NT2/D1 (cell line): ENCODE measurements around the gene ABCE1.

Experiments
- DNase-seq: peaks from one replicate; pipeline ENCODE4 v3.0.0-alpha.2; 2011; ENCODE audit warnings: low read depth, low spot score
- H3K27me3 ChIP-seq: 2 replicates; pipeline ENCODE4 v1.6.0; 2011; ENCODE audit warnings: mild to moderate bottlenecking; ENCODE audit not compliant: insufficient read length, insufficient read depth
- H3K36me3 ChIP-seq: 2 replicates; pipeline ENCODE4 v1.6.1; 2011; ENCODE audit warnings: mild to moderate bottlenecking, low read length, mixed read lengths; ENCODE audit not compliant: insufficient read depth, insufficient read length
- H3K4me1 ChIP-seq: 2 replicates; pipeline ENCODE4 v1.5.1; 2011; ENCODE audit not compliant: insufficient read depth, insufficient read length
- H3K4me3 ChIP-seq: 2 replicates; pipeline ENCODE4 v1.5.1; 2011; ENCODE audit warnings: low read depth; ENCODE audit not compliant: insufficient read length
- H3K9ac ChIP-seq: 2 replicates; pipeline ENCODE4 v1.6.0; 2011; ENCODE audit warnings: low read depth; ENCODE audit not compliant: insufficient read length
- H3K9me3 ChIP-seq: 2 replicates; pipeline ENCODE4 v1.5.1; 2011; ENCODE audit warnings: mild to moderate bottlenecking, low read length; ENCODE audit not compliant: insufficient read depth
- SUZ12 ChIP-seq: IDR thresholded peaks from 2 replicates; pipeline ENCODE4 v1.6.1; 2011; ENCODE audit not compliant: insufficient read length, insufficient read depth; ENCODE audit errors: extremely low read depth
- YY1 ChIP-seq: IDR thresholded peaks from 2 replicates; pipeline ENCODE4 v1.6.1; 2011; ENCODE audit not compliant: insufficient read length, insufficient read depth
- ZNF274 ChIP-seq: IDR thresholded peaks from 2 replicates; pipeline ENCODE4 v1.6.1; 2011; ENCODE audit warnings: mild to moderate bottlenecking, low read depth, low read length

Gene ABCE1

GRCh38 chr4:145156986-145157385, 58.9 kb downstream of the ABCE1 start:
- DNase-seq, result no peak
- Histone ChIP-seq H3K9ac (no peak overlapping the region), H3K4me1 (no peaks in the 10 kb centered on the region), H3K9me3 (no peaks in the 10 kb centered on the region), H3K36me3 (peaks cover 38% of the 10 kb centered on the region), H3K27me3 (no peaks in the 10 kb centered on the region), H3K4me3 (no peak overlapping the region)
- no peak for TF ChIP-seq SUZ12
- no peak for TF ChIP-seq ZNF274
- TF ChIP-seq YY1, result no peak

- Histone ChIP-seq H3K9ac (no peak overlapping the region), H3K27me3 (no peaks in the 10 kb centered on the region), H3K4me3 (no peak overlapping the region), H3K4me1 (no peaks in the 10 kb centered on the region), H3K36me3 (peaks cover 35% of the 10 kb centered on the region), H3K9me3 (no peaks in the 10 kb centered on the region)
- DNase-seq, result no peak
- TF ChIP-seq YY1, result no peak
- no peak for TF ChIP-seq ZNF274
- TF ChIP-seq SUZ12, result no peak
Measured at GRCh38 chr4:145161549-145161948, 63.4 kb downstream of the ABCE1 start.

GRCh38 chr4:145167887-145168286, 69.8 kb downstream of the ABCE1 start:
- Histone ChIP-seq H3K9ac (no peak overlapping the region), H3K9me3 (no peaks in the 10 kb centered on the region), H3K27me3 (no peaks in the 10 kb centered on the region), H3K36me3 (peaks cover 37% of the 10 kb centered on the region), H3K4me1 (no peaks in the 10 kb centered on the region), H3K4me3 (no peak overlapping the region)
- no peak for TF ChIP-seq ZNF274
- no peak for TF ChIP-seq YY1
- DNase-seq, result no peak

GRCh38 chr4:145168581-145169187, 70.6 kb downstream of the ABCE1 start:
- no peak for TF ChIP-seq YY1
- TF ChIP-seq ZNF274, result no peak
- no peak for TF ChIP-seq SUZ12
- Histone ChIP-seq H3K9me3 (no peaks in the 10 kb centered on the region), H3K4me1 (no peaks in the 10 kb centered on the region), H3K36me3 (peaks cover 37% of the 10 kb centered on the region), H3K4me3 (no peak overlapping the region), H3K27me3 (no peaks in the 10 kb centered on the region), H3K9ac (no peak overlapping the region)
- no peak for DNase-seq

GRCh38 chr4:145170223-145170622, 72.1 kb downstream of the ABCE1 start:
- no peak for TF ChIP-seq YY1
- no peak for TF ChIP-seq SUZ12
- no peak for TF ChIP-seq ZNF274
- Histone ChIP-seq H3K4me3 (no peak overlapping the region), H3K9ac (no peak overlapping the region), H3K27me3 (no peaks in the 10 kb centered on the region), H3K9me3 (no peaks in the 10 kb centered on the region), H3K36me3 (peaks cover 41% of the 10 kb centered on the region), H3K4me1 (no peaks in the 10 kb centered on the region)
- no peak for DNase-seq

- H3K9ac ChIP-seq, result no peak overlapping the region
- no peaks in the 10 kb centered on the region for H3K9me3 ChIP-seq
- no peak for DNase-seq
- H3K4me1 ChIP-seq, result no peaks in the 10 kb centered on the region
- TF ChIP-seq YY1 (no peak), SUZ12 (no peak), ZNF274 (no peak)
- H3K4me3 ChIP-seq, result no peak overlapping the region
- H3K27me3 ChIP-seq, result no peaks in the 10 kb centered on the region
- H3K36me3 ChIP-seq, result peaks cover 36% of the 10 kb centered on the region
Measured at GRCh38 chr4:145171911-145172310, 73.8 kb downstream of the ABCE1 start.

GRCh38 chr4:145176641-145177432, 78.7 kb downstream of the ABCE1 start:
- TF ChIP-seq ZNF274 (no peak), YY1 (no peak), SUZ12 (no peak)
- no peak overlapping the region for H3K9ac ChIP-seq
- DNase-seq, result no peak
- no peaks in the 10 kb centered on the region for H3K4me1 ChIP-seq
- no peaks in the 10 kb centered on the region for H3K9me3 ChIP-seq
- no peak overlapping the region for H3K4me3 ChIP-seq
- peaks cover 14% of the 10 kb centered on the region for H3K36me3 ChIP-seq
- no peaks in the 10 kb centered on the region for H3K27me3 ChIP-seq
